GM21786 (cell line): ENCODE data around the gene LMF1.
"Not testable (repeated sequence)": the region's sequence is repeated elsewhere in the genome, so short reads cannot be mapped to it uniquely, and the experiment has no call there.

Experiments used
- ATAC-seq: cut with Tn5 transposase; IDR thresholded peaks from one replicate; pipeline ENCODE4 v1.9.1; 2021; ENCODE audit not compliant: unreplicated experiment

The LMF1 gene

DNA sequence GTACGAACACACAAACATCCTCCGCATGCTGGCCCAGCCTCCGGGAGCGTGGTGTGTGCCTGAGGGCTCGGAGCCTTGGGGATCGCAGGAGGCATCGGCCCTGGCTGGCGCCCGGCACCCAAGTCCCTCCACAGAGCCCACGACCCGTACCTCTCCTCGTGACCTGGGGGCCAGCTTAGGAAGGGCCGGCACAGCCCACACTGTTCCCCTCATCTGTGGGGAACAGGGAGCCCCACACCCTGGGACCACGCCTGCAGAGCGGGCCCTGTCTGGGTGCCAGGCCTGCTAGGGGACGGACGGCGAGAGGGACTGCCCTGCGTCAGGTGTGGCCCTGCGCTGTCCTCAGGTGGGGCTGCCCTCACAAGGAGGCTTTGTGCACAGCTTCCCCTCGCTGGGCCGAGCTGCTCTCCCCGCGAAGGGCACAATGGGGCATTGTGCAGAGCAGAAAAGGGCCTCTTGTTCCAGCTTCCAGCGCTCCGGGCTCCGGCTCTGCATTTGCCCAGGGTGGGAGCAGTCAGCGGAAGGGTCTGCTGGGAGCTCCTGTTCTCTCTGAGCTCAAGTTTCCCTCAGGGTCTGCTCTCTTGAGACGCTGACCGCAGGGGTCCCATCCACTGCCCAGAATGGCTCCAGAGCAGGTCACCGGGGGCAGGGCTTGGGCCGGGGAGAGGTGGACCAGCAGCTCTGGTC, 1.7 kb upstream of the LMF1 start:
- no peak for ATAC-seq

DNA sequence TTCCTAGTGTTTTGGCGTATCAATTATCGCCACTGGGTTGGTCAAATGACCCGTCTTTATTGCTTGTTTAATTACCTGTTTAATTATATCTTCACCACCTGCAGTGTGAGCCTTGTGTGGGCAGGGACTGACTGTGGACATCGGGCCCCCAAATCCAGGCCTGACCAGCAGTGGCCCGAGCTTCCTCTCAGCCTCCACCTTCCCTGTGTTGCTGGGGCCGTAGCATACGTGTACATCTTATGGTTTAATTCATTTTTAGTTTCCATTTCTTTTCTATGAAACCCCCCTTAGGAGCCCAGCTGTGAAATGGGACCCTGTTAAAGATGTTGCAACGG, 1.2 kb upstream of the LMF1 start:
- no peak for ATAC-seq

DNA sequence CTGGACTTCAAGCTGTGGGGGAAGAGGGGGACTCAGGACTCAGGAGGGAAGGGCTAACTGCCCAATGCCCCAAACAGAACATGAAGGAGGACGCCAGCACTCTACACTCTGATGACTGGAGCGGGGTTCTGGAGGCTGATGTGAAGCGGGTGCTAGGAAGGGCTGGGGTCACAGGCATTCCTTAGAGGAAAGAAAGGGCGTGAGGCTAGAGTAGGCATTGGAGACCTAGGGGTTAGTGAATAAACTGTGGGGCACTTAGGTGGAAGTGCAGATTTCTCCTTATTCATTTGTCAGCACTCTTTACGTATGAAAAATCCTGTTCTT, 760 bp upstream of the LMF1 start:
- ATAC-seq = no peak

DNA sequence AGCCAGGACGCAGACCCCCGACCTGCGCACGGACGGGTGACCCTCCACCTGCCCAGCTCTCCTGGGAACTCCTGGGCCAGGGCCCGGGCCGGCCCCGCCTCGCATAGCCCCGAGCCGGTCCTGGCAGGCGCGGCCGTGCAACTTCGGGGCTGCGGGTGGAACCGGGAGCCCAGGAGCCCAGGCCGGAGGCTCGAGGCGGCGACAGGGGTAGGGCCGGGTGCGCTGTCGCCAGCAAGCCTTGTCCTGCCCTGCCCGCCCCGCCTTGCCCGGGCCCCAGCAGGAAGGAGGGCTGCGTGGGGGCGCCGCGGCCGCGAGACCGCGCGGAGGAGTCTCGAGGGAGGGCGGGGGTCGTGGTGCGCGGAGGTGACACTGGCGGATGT, 408 bp downstream of the LMF1 start:
- no peak for ATAC-seq

DNA sequence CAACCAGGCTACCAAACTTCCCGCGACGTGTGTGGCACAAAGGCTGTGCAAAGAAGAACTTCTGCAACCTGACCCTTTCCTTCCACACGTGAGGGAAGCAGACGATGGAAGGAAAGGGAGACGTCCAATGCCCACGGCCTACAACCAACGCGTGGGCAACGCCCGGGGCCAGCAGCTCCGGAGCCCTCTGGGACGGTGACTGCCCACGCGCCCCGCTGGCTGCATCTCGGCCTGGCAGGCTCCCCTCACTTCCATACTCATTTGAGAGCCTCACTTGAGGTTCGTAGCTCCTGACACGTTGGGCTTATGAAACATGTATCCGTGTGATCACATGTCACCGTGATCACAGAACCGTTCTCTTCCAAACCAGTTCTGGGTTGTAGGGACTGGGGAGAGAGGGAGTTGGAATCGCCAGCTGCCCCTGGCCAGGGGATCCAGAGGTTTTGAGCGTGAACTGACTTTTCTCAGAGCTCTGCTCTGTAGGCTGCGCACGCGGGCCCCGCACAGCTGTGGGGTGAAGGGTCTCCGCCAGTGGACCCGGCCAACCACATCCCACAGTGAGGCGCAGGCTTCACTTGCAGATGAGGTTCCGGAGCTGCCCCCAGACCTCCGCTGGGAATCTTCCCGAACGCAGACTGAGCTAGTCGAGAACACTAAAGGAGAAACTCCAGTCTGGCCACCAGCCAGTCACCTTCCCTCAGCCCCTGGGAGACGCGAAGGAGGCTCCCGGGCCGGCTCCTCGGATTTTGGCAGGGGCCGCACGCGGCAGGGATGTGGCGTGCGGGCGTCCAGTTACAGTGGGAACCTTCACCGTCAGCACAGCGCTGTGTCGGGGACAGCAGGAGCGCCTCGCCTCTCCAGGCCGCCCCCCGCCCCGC, 1.0 kb downstream of the LMF1 start:
- ATAC-seq = no peak

DNA sequence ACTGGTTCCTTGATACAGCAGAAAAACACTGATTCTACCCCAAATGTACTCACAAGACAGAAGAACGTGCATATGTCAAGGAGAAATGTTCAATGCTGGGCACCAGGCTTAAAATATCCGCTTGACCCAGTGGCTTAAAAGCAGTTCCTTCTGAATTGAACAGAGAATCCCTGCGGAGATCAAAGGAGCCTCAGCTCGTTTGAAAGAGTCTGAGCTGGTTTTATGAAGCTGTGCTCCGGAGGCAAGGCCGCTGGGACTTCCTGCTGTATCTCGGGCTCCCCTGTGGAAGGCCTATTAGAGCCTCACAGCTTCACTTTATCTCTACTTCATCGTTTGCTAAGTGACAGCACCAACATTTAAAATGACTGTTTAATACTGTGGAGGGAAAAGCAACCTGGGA, 2.2 kb downstream of the LMF1 start:
- no peak for ATAC-seq

DNA sequence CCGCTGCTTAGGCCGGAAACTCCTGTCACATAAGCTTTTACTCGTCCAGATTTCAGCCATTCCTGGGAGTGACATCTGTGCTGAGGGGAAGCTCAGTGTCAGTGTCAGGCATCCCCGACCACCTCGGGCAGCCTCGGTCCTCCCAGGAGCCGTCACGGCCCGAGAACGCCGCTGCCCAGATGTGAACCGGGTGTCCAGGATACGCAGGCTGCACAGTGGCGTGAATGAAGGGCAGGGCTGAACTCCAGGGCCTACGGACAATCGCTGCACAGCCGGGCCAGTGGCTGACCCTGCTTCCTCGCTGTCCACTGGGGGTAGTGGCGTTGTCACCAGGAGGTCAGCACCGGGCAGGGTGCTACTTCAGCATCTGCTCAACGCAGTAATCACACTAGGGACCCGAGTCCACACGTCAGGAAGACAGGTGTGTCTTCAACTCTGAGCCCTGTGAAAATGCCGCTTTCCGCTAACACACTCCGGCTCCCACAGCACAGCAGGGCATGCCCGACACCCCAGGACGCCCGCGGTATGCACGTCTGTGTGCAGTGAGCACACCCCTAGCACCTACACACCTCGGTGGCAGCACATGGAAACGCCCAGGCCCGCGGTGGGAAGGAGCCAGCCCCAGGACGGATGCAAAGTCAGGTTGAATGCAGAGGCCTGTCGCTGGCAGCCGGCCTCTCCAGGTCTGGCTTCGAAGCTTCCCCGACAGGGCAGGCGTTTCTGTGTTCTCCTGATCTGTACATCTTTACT, 3.1 kb downstream of the LMF1 start:
- no peak for ATAC-seq

DNA sequence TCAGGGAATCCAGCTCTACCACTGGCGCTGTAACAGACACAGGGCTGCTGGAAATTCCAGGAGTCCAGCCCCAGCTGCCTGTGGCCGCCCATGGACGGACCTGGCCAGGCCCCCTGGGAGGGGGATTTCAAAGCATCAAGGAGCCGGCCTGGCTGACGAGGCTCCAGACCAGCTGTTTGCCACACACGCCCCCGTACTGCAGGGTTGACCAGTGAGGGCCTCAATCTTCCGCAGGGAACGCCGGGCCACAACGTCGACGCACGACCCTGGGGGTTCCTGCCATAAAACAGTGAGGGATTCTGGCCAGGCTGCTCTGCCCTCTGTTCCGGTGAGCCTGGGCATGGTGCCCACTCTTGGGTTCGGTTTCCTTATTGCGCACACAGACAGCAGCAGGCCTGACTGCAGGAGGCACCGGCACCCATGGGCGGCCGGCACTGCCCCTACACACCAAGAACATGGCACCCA, 3.7 kb downstream of the LMF1 start:
- no peak for ATAC-seq

DNA sequence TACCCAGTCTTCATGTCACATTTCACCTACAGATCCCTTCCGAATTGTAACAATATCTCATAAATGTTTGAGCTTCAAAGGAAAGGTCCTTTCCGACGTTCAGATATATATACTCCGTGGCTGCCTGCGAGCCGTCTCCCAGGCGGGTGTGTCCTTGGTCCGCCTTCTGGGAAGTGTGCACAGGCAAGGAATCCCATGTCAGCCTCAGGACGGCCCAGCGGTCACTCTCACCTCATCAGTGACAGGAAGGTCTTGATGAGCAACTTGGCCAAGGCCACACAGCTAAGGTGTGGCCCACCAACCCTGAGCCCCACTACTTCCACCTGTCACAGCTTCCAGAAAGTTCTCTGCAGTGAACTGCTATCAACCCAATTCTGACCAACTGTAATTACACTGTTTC, 4.3 kb downstream of the LMF1 start:
- no peak for ATAC-seq

DNA sequence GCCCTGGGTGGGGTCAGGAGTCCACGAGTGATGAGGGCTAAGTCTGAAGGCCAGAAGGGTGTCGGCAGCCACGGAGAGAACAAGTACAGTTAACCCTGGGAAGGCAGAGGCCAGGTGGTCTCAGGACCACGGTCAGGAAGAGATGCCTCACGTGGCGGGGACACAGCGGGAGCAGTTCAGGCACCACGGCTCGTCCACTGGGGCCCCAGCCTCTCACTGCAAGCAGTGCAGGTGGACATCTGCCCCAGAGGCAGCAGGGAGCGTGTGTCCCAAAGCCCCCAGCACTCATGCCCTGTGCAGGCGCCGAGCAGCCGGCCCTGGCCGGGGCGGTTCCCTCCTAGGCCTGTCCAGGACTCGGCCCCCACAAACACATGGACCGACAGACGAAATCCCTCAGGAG, 4.7 kb downstream of the LMF1 start:
- ATAC-seq = no peak

DNA sequence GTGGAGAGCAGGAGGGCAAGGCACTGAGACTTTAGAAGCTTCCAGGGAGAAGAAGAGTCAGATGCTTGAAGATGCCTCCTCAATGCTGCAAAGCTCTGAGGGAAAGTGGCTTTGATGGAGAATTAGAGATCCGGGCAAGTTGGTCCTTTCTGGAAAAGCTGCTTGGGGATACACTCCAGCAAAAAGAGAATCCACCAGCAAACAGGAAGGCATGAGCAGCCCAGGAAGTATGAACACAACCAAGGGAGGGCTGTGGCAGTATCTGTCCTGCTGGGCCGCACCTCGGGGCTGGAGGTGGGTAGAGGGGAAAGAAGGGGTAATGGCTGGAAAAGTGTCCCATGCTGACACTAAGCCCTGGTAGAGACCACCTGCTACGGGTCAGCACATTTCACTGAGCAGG, 5.3 kb downstream of the LMF1 start:
- no peak for ATAC-seq

DNA sequence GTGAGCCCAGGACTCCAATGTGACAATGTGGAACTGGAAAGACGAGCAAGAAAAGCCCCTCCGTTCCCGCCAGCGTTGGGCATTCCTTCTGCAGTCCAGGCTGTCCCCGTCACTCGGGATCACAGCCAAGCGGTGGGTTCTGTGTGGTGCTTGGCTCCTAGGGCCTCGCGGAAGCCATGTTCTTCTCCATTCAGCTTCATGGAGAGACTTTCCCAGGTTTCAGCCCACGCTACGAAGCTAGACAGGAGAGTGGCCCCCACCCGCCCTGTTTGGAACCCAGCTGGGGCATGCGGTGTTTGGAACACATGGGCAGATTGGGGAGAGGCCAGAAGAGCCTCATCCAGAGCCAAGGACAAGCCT, 5.8 kb downstream of the LMF1 start:
- ATAC-seq = no peak

DNA sequence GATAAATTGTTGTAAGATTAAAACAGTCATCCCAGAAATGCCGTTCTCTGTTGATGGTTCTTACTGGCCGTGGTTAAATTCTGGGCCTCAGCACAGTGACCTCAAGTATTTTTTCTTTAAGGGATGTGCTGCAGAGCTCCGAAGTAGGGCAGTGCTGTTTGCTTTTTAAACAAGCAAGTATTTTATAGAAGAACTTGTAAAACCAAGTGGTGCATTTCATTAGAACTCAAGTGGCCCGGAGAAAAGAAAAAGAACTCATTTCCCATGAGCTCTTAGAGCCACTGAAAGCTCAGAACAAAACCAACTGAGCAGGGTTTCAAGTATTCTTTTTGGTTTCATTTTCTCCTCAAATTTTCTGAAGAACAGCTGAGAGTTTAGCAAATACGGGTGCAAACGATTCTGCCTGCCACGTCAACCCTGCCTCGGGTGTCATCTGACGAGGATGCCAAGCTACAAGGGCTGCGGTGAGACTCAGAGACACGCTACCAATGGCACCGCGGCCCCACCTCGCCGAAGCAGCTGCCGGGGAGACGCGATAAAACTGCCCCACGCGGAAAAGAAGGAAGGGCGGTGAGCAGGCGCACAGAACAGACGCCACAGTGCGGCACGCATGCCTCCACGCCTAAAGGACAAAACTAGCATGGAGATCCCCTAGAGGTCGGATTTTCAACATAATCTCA, 6.3 kb downstream of the LMF1 start:
- ATAC-seq = no peak

DNA sequence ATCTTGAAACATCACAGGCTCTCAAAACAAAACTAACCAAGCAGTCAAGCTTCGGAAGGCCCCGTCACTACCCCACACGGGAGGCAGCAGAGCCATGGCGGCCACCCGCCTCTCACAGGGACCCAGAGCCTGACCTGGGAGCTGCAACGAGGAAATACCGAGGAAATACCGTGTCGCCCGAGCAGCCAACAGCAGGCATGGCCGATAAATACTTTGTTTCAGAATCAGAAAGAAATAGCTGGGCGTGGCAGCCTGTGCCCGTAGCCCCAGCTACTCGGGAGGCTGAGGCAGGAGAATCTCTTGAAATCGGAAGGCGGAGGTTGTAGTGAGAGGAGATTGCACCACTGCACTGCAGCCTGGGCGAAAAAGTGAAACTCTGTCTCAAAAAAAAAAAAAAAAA, 6.9 kb downstream of the LMF1 start:
- ATAC-seq = no peak

DNA sequence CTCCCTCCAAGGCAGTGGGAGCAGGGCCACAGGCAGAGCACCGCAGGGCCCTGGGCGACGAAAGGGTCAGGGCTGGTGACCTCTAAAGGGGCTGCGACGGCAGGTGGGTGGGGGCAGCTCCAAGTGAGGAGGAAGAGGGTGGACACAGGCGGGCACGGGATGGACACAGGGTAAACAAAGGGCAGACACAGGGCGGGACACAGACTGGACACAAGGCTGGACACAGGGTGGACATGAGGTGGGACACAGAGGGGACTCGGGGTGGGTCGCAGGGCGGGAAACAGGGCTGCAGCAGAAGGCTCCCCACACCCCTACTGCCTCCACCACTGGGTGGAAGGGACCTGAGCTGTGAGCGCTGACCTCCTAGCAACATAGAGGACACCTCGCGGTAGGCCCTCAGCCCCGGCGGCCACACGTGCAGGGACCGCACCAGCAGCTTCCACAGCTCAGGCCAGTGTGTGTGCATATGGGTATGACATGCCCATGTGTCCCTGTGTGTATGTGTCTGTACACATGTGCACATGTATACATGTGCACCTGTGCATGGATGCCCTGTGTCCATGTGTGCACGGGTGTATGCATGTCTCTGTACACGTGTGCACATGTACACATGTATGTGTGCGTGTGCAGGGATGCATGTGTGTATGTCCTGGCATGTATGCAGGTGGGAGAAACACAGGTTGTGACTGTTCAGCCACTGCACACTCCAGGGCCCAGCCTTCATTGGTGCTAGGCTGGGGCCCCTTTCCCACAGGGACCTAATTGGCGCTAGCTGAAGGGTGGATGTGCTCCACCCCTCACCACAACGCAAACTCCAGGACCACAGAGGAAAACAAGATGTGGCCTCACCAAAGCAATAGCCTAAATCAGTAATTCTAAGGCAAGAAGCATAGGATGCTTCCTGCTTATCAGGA, 7.6 kb downstream of the LMF1 start:
- ATAC-seq = no peak

DNA sequence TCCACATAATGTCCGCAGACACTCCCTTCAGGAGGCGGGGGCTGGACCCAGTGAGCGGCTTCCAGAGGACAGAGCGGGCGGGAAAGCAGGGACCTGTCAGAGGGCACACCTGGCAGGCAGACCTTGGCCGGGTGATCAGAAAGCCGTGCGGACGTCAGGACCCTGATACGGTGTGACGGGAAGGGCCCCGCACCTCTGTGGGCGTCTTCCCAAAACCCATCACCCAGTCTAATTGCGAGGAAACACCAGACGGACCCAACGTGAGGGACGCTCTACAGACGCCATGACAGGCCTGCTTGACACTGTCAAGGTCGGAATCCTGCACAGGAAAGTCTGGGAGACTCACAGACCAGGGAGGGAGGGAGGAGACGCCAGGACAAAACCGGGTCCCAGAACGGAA, 8.4 kb downstream of the LMF1 start:
- no peak for ATAC-seq

DNA sequence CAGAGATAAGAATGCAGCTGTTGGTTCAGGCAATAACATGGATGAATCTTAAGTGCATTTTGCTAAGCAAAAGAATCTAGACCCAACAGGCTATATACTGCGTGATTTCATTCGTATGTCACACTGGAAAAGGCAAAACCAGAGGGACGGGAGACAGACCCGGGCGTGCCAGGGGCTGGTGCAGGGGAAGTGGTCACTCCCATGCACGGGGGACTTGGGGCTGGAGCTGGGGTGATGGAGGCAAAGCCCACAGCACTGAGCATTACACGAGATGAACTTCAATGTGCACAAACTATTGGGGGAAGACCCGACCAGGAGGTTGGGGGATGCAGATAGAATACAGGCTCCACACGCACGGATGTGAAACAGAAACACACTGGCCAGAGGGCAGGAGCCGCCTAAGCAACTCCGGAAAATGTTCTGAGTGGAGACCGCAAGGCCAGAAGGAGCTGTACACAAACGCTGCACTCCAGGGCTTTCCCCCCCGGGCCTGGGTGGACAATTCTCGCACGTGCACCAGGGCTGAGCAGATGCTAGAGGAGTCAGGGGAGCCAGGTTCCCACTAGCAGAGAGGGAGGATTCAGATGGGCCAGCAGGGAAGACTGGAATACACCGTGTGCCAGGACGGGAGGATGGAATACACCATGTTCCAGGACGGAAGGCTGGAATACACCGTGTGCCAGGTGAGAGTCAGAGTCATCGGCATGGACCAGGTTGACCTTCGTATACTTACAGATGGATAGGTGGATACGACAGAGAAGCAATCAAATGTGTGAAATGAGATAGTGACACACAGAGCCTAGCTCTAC, 11.3 kb downstream of the LMF1 start:
- ATAC-seq = no peak

DNA sequence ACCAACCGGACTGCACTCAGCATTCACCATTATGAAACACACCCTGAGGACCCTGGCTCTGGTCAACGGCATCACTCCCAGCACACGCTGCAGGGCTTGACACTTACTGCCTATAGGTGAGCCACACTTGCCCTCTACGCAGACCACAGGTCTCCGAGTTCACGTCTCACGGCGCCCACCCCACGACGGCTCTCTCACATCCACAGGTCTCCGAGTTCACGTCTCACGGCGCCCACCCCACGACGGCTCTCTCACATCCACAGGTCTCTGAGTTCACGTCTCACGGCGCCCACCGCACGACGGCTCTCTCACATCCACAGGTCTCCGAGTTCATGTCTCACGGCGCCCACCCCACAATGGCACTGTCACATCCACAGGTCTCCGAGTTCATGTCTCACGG, 15.0 kb downstream of the LMF1 start:
- not testable (repeated sequence) for ATAC-seq

DNA sequence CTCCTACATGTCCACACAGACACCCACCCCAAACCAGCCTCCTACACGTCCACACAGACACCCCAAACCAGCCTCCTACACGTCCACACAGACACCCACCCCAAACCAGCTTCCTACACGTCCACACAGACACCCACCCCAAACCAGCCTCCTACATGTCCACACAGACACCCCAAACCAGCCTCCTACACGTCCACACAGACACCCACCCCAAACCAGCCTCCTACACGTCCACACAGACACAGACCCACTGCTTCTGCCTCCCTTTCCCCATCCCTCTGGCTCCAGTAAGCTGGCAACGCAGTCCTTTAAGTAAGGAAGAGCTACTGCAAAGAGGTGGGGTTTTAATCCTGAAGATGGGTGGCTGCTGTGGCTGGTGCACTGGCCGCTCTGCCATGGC, 17.0 kb downstream of the LMF1 start:
- not testable (repeated sequence) for ATAC-seq

DNA sequence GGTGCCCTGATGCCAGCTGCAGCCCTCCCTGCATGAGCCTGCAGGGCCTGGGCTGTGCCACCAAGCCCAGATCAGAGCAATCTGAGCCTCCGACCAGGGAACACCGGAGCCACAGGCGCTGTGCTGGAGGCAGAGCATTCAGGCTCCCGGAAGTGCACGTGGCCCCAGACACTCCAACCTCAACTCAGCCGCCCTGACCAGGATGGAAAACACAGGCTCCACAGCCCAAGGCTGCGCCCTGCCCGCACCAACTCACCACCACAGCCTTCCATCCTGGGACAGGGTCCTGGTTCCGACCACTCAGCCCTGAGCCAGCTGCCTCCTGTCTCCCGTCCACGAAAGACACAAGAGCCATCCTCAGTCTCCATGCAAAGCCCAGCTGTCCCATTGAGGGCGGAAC, 18.5 kb downstream of the LMF1 start:
- no peak for ATAC-seq
